Panc1 (cell line): ENCODE results near the gene SNCB. TPM values are rescaled to one million over a fixed set of nuclear protein-coding genes. Genes with fewer than 3 reads are reported as not detected.

Experiments used
- ATAC-seq: fragments of 200-7000 bp; cut with Tn5 transposase; 2 replicates; pipeline ENCODE4 v1.9.1; 2020; ENCODE audit warnings: mild to moderate bottlenecking, moderate library complexity
- BruUV-seq: library from RNA; stranded (reverse); fragments of 400-500 nt; replicated peaks from 2 replicates; lab custom pipeline; 2021; lab: Mats Ljungman, UMichigan
- CTCF ChIA-PET: fragments of 300-600 bp; sonication (Branson Sonifier 250); formaldehyde crosslinking; loops from one replicate; lab custom pipeline; 2022; ENCODE audit warnings: antibody characterized with exemption; lab: Charles Lee
- POLR2A ChIA-PET: fragments of 300-600 bp; sonication (Branson Sonifier 250); formaldehyde crosslinking; loops from one replicate; lab custom pipeline; 2022; ENCODE audit warnings: antibody characterized with exemption; lab: Charles Lee
- DNase-seq: peaks from one replicate; pipeline ENCODE4 v3.0.0-alpha.2; 2010; ENCODE audit warnings: low read depth, low spot score
- H3K27ac ChIP-seq: 2 replicates; pipeline ENCODE4 v1.5.1; 2011; ENCODE audit warnings: mild to moderate bottlenecking, low read length, inconsistent platforms
- H3K27me3 ChIP-seq: fragments of 200-500 bp; sonication (Bioruptor generic); 2 replicates; pipeline ENCODE4 v1.6.0; 2014; ENCODE audit warnings: low read length, inconsistent platforms; ENCODE audit not compliant: control insufficient read depth, insufficient read depth
- H3K36me3 ChIP-seq: fragments of 200-500 bp; sonication (Bioruptor generic); 2 replicates; pipeline ENCODE4 v1.5.1; 2014; ENCODE audit warnings: inconsistent platforms, mild to moderate bottlenecking, low read length, moderate library complexity; ENCODE audit not compliant: control insufficient read depth, insufficient read depth
- H3K4me1 ChIP-seq: 2 replicates; pipeline ENCODE4 v1.5.1; 2011; ENCODE audit warnings: inconsistent platforms, mild to moderate bottlenecking, low read length, moderate library complexity; ENCODE audit not compliant: control insufficient read depth, insufficient read depth
- H3K4me3 ChIP-seq, 2 experiments: 2 replicates each; pipeline ENCODE4 v1.5.1; 2011 to 2012; ENCODE audit warnings: low read depth in 2 of 2, low read length in 2 of 2, mild to moderate bottlenecking in 2 of 2, inconsistent platforms in 1 of 2, moderate library complexity in 1 of 2
- H3K9me3 ChIP-seq: fragments of 200-500 bp; sonication (Bioruptor generic); 2 replicates; pipeline ENCODE4 v1.5.1; 2014; ENCODE audit warnings: low read depth, mild to moderate bottlenecking, inconsistent platforms, low read length, moderate library complexity; ENCODE audit not compliant: control insufficient read depth, insufficient read depth
- POLR2AphosphoS5 ChIP-seq: IDR thresholded peaks from 2 replicates; pipeline ENCODE4 v1.6.1; 2012; ENCODE audit warnings: mild to moderate bottlenecking, low read depth, low read length, moderate library complexity
- SIN3A ChIP-seq: IDR thresholded peaks from 2 replicates; pipeline ENCODE4 v1.6.1; 2012; ENCODE audit warnings: low read depth, mild to moderate bottlenecking, low read length, moderate library complexity, borderline replicate concordance; ENCODE audit not compliant: insufficient read depth
- TCF7L2 ChIP-seq: IDR thresholded peaks from 2 replicates; pipeline ENCODE4 v1.6.1; 2011; ENCODE audit warnings: mild to moderate bottlenecking, low read depth, low read length, inconsistent platforms
- in situ Hi-C: cut with HindIII; loops from 2 replicates; pipeline ENCODE4 v1.10.0; 2016; ENCODE audit warnings: low sequenced_read_pairs, low pct_unique_long_range_greater_than_20kb
- intact Hi-C: fragments of 100-400 bp; cut with micrococcal nuclease; formaldehyde crosslinking; loops from one replicate; pipeline ENCODE4 v1.10.0; 2022; ENCODE audit not compliant: unreplicated experiment
- total RNA-seq: library from RNA; stranded (reverse); gene quantifications from one replicate; pipeline ENCODE4 v1.2.1, GENCODE V29; 2021; ENCODE audit not compliant: unreplicated experiment
- TF ChIP-seq, protein P1 (sequence below), 2 experiments: IDR thresholded peaks; 2 replicates each; pipeline ENCODE4 v1.6.1; 2011 to 2012; ENCODE audit warnings: low read depth in 2 of 2, control low read depth in 1 of 2, low read length in 1 of 2, mild to moderate bottlenecking in 1 of 2, moderate library complexity in 1 of 2; ENCODE audit not compliant: insufficient read depth in 1 of 2
- TF ChIP-seq, protein P2 (sequence below): fragments of 450-650 bp; IDR thresholded peaks from 2 replicates; pipeline ENCODE4 v1.5.1; 2017; ENCODE audit warnings: mild to moderate bottlenecking

SNCB gene
- total RNA-seq, 1 experiment from 2014 or later, result 0.77 TPM

DNA sequence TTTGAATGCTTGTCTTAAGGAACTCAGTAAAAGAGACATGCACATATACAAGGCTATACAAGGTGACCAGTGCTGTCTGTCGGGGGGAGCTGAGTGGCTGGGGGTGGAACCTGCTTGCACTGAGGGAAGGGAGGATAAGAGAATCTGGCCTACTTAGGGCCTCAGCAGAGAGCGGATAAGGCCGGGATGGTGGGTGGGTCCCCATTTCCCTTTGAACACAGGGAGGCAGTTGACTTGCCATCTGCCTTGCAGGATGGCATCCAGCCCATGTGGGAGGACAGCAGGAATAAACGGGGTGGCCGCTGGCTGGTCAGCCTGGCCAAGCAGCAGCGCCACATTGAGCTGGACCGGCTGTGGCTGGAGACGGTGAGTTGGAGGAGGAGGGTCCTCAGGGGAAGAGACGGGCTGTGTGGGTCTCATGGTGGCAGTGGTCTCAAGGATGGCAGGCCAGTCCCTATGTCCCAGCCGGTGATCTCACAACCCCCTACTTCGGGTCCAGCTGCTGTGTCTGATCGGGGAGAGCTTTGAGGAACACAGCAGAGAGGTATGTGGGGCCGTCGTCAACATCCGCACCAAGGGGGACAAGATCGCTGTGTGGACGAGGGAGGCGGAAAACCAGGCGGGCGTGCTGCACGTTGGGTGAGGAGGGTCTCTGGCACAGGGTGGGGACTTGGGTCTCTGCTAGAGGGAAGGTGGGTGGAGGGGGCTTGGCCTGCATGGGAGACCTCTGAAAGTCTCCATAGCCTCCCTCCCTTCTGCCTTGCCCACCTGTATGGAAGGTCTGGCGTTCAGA, 14.7 kb upstream of the SNCB start:
- no peak for DNase-seq
- in situ Hi-C loops, result no loop called here
- no peaks in the 10 kb centered on the region for H3K9me3 ChIP-seq
- H3K4me3 ChIP-seq, result no peak overlapping the region
- POLR2A ChIA-PET, result no interaction called here
- H3K27ac ChIP-seq, result no peak overlapping the region
- TF ChIP-seq POLR2AphosphoS5, result no peak
- TF ChIP-seq, protein P1, sequence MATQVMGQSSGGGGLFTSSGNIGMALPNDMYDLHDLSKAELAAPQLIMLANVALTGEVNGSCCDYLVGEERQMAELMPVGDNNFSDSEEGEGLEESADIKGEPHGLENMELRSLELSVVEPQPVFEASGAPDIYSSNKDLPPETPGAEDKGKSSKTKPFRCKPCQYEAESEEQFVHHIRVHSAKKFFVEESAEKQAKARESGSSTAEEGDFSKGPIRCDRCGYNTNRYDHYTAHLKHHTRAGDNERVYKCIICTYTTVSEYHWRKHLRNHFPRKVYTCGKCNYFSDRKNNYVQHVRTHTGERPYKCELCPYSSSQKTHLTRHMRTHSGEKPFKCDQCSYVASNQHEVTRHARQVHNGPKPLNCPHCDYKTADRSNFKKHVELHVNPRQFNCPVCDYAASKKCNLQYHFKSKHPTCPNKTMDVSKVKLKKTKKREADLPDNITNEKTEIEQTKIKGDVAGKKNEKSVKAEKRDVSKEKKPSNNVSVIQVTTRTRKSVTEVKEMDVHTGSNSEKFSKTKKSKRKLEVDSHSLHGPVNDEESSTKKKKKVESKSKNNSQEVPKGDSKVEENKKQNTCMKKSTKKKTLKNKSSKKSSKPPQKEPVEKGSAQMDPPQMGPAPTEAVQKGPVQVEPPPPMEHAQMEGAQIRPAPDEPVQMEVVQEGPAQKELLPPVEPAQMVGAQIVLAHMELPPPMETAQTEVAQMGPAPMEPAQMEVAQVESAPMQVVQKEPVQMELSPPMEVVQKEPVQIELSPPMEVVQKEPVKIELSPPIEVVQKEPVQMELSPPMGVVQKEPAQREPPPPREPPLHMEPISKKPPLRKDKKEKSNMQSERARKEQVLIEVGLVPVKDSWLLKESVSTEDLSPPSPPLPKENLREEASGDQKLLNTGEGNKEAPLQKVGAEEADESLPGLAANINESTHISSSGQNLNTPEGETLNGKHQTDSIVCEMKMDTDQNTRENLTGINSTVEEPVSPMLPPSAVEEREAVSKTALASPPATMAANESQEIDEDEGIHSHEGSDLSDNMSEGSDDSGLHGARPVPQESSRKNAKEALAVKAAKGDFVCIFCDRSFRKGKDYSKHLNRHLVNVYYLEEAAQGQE (IDR thresholded peaks at IDR 0.05; ENCODE audit: insufficient read depth in 1 of 2, low read depth in 2 of 2, low read length in 1 of 2), result no peak
- TF ChIP-seq, protein P2, sequence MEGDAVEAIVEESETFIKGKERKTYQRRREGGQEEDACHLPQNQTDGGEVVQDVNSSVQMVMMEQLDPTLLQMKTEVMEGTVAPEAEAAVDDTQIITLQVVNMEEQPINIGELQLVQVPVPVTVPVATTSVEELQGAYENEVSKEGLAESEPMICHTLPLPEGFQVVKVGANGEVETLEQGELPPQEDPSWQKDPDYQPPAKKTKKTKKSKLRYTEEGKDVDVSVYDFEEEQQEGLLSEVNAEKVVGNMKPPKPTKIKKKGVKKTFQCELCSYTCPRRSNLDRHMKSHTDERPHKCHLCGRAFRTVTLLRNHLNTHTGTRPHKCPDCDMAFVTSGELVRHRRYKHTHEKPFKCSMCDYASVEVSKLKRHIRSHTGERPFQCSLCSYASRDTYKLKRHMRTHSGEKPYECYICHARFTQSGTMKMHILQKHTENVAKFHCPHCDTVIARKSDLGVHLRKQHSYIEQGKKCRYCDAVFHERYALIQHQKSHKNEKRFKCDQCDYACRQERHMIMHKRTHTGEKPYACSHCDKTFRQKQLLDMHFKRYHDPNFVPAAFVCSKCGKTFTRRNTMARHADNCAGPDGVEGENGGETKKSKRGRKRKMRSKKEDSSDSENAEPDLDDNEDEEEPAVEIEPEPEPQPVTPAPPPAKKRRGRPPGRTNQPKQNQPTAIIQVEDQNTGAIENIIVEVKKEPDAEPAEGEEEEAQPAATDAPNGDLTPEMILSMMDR, result no peak
- no peak for TF ChIP-seq SIN3A
- TF ChIP-seq TCF7L2, result no peak
- CTCF ChIA-PET, result no interaction called here
- no peak for ATAC-seq
- intact Hi-C loops, result no loop called here
- H3K36me3 ChIP-seq, result peaks cover 3% of the 10 kb centered on the region; the same call in 1 of the 2 replicates
- H3K27me3 ChIP-seq, result no peaks in the 10 kb centered on the region
- no TSS peak for BruUV-seq
- H3K4me1 ChIP-seq, result peaks cover 18% of the 10 kb centered on the region

DNA sequence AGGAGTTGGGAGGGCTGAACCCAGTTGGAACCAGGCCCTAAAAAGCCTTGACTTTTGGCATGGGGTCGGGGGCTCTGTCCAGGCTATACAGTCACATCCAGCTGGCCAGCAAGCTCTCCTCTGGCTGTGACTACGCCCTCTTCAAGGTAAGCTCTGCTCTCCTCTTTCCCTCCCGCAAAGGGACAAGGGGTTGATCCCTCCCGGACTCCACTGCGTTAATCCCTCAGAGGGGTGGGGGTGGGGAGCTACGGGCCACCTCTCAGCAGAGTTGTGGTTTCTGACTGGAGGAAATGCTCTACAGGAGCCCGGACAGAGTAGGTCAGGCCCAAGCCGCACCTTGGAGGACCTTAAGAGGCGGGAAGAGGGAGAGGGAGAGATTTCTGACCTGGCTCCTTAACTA, 14.0 kb upstream of the SNCB start:
- in situ Hi-C loops, result no loop called here
- Histone ChIP-seq H3K9me3 (no peaks in the 10 kb centered on the region), H3K4me3 (no peak overlapping the region), H3K27ac (no peak overlapping the region), H3K36me3 (peaks cover 3% of the 10 kb centered on the region; the same call in 1 of the 2 replicates), H3K27me3 (no peaks in the 10 kb centered on the region), H3K4me1 (peaks cover 18% of the 10 kb centered on the region)
- ChIA-PET CTCF (no interaction called here), POLR2A (no interaction called here)
- intact Hi-C loops, result no loop called here
- BruUV-seq, result no TSS peak
- ATAC-seq (no peak), DNase-seq (no peak)
- TF ChIP-seq SIN3A, result no peak
- TF ChIP-seq, protein P1 (IDR thresholded peaks at IDR 0.05; ENCODE audit: insufficient read depth in 1 of 2, low read depth in 2 of 2, low read length in 1 of 2), result no peak
- TF ChIP-seq, protein P2, result no peak
- no peak for TF ChIP-seq TCF7L2
